Epithelial cell of esophagus (primary cell): ENCODE data around the gene KRT75.

Source experiments
- DNase-seq: peaks from one replicate; pipeline ENCODE4 v3.0.0; 2010; ENCODE audit warnings: low read depth
- H3K4me3 ChIP-seq: 2 replicates; pipeline ENCODE4 v1.5.1; 2011; ENCODE audit warnings: mild to moderate bottlenecking, low read length, control low read depth
- CTCF ChIP-seq: IDR thresholded peaks from 2 replicates; pipeline ENCODE4 v1.5.1; 2011; ENCODE audit warnings: low read depth, mild to moderate bottlenecking, low read length, control low read depth, inconsistent platforms; ENCODE audit not compliant: insufficient read depth; ENCODE audit errors: missing control alignments

KRT75 gene

GRCh38 chr12:52440821-52441319, 6.7 kb upstream of the KRT75 start:
- DNase-seq = peak; percentile 98
- no peak for TF ChIP-seq CTCF

DNA sequence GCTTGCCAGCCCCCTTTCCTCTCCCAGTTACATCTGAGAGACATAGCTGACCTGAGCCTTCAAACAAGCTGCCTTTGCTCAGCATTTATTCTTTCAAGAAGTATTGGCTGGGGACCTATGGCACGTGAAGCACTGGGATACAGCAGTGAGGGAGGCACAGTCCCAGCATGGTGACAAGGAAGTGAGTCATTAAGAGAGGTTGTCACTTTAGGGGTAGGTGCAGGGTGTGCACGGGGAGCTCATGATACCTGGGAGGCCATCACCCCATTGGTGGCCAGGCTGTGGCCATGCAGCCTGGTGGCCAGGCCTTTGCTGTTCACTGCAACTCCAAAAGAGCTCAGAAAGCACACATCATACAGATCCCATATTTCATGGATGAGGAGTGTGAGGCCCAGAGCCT, 5.7 kb upstream of the KRT75 start:
- DNase-seq = no peak
- H3K4me3 ChIP-seq = no peak overlapping the region
- TF ChIP-seq CTCF = no peak

More at GRCh38 chr12:52440821-52441319, 6.7 kb upstream of the KRT75 start:
- no peak overlapping the region for H3K4me3 ChIP-seq

- no peak overlapping the region for H3K4me3 ChIP-seq
- TF ChIP-seq CTCF = no peak
- DNase-seq = no peak
Measured at GRCh38 chr12:52439420-52439819, 5.2 kb upstream of the KRT75 start.

DNA sequence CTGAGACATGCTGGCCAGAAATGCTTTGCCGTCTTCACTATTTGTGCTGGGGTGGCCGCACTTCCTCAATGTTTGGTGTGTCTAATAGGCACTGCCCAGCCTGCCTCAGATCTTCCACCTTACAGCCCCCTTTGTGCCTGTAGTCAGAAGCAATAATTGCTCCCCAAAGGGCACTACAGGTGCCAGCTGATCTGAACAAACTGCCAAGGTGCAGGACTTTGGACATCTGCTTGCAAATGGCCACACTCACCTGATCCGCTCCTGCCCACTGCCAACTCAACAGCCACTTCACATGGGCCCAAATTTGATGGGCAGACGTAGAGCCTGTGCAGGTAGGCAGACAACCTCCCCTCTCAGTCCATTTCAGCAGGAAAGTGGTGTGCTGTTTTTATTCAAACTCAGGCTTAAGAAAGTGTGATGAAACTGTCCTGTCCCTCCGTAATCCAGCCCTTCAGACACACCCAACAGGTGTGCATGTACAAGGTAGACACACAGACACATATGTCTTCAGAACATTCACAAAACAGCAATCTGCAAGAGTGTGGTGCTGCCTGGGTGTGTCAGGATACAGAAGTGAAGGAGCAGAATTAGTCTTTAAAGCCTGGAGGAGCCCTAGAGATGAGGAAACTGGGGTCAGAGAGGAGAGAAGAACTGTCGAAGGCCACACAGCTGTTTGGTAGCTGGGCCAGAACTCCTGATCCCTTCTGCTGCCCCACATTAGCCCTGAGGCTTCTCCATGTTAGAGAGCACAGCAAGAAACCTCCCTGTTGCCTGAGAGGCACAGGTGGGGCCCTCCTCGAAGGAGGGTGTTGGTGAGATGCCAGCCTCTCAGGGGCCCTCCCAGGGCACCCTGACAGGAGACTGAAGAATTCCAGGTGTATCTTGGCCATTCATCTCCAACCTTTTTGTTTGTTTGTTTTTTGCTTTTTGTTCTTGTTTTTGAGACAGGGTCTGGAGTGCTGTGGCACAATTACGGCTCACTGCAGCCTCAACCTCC, 4.4 kb upstream of the KRT75 start:
- no peak for TF ChIP-seq CTCF
- peak; percentile 62 for DNase-seq
- H3K4me3 ChIP-seq = no peak overlapping the region

DNA sequence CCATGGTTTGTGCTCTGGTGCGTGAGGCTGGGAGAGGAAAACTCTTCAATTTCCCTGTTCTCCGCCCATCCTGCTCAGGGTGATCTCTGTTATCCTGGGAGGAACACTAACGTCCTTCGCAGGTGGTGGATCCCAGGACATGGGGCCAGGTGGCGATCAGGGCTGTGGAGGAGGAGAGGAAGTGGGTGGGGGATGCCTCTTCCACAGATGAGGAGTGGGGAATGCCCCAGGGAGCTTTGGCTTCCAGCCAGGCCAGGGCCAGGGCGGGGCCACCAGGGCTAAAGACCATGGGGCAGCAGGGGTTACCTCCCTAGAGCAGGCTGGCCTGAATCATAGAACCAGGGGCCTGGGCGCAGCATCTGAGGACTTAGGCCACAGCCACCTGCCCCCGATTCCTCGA, 3.3 kb upstream of the KRT75 start:
- DNase-seq = no peak
- no peak overlapping the region for H3K4me3 ChIP-seq
- TF ChIP-seq CTCF = no peak

DNA sequence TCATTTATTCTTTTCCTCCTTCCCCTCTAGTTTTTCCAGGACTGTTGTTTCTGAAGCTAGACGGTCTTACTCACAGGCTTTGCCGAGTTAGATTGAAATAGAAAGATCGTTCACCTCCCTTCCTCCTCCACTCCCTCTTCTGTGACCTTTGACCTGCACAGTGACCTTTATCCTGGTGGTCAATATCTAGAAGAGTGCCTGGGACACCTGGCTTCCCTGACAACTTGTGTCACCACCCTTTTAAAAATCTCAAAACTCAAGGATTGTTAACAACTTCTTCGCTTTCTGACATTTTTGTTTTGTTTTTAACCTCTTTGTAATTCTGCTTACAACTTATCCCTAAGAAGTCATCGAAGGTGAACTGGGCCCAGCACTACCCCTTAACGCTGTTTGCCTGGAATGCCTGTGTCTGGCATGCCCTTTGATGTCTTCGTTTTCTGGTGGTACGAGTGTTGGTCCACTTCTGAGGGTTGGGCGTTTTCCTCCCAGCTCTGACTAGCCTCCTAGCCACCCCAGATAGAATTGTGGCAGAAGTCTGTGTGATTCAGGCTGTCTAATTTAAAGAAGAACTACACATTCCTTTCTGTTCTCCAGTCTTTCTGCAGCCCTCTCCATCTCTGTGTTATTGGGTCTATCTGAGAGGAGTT, 2.8 kb upstream of the KRT75 start:
- TF ChIP-seq CTCF = no peak
- no peak overlapping the region for H3K4me3 ChIP-seq

More for the DNA sequence above, 2.8 kb upstream of the KRT75 start:
- DNase-seq = peak; percentile 48
